HG02642 (cell line): Measurements from ENCODE around the gene ARID5A.

Experiments used
- ATAC-seq: cut with Tn5 transposase; IDR thresholded peaks from one replicate; pipeline ENCODE4 v1.9.1; 2021; ENCODE audit warnings: mild to moderate bottlenecking; ENCODE audit not compliant: unreplicated experiment, poor library complexity

Gene ARID5A

GRCh38 chr2:96537734-96538486 is 1.4 kb downstream of the ARID5A start:
- peak; percentile 6 for ATAC-seq

GRCh38 chr2:96538487-96539214 is 2.1 kb downstream of the ARID5A start:
- ATAC-seq: no peak

DNA sequence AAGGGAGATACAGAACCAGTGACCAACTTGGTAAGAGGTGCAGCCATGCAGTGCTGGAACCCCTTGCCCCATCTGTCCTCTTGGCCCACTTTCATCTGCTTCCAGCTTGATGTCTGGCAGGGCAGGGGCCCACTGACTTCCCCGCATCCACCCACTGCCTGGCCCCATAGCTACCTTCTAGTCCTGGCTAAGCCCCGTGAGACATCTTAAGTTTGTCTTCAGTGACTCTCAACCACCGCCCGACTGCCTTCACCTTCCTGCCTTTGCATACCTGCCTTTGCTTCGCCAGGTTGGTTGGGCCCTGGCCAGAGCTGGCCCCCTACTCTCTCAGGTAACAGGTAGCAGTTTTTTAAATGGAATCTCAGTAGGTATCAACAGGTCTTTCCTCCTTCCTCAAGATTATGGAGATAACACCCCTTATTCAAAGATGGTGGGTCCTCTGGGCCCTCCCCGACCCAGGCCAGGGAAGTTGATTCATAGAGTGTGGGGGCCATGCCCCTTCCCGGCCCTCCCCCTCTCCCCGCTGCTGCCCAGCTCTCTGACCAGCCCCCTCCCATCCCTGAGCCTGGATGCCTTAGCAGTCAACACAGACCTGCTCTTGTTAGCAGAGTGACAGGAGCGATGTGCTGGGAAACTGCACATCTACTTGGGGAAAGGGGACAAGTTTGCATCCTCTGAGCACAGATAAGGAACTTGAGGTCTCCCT is 2.8 kb downstream of the ARID5A start:
- ATAC-seq: no peak

- no peak for ATAC-seq
Measured at GRCh38 chr2:96540136-96540535, 3.6 kb downstream of the ARID5A start.

DNA sequence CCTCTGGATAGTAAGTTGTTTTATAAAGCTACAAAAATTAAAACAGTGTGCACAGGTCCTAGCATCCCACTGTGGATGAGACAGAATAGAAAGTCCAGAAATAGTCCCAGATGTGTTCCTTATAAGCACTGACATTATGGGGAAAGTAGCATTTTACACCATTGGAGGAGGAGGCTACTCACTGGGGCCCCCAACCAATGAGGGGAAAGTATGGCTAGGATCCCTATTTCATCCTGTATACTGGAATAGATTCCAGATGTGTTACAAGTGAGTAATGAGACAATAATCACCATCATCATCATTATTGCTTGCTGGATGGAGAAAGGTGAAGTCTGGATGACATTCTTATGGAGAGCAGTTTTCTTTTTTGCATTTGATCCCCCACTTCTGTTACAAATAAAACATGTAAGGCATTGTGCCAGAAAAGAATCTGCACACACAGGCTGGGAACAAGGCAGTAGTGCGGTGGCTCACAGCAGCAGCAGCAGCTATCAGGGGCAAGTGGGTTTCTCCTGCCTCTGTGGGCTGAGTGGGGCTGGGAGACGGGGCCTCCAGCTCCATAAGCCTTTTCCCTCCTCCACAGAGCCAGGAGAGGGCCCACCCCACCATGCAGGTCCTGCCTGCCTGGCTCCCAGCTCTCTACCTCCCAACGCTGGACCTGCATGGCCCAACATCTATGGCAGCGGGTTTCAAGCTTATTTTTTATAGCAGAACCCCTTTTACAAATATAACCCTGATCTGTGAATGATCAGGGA is 5.0 kb downstream of the ARID5A start:
- ATAC-seq: no peak

GRCh38 chr2:96542357-96542977 is 5.9 kb downstream of the ARID5A start:
- ATAC-seq: no peak

GRCh38 chr2:96546321-96546720 is 9.8 kb downstream of the ARID5A start:
- ATAC-seq: no peak

- ATAC-seq: no peak
Measured at GRCh38 chr2:96546797-96547196, 10.2 kb downstream of the ARID5A start.

GRCh38 chr2:96547203-96547641 is 10.7 kb downstream of the ARID5A start:
- no peak for ATAC-seq

- ATAC-seq: no peak
Measured at GRCh38 chr2:96547731-96548171, 11.2 kb downstream of the ARID5A start.

DNA sequence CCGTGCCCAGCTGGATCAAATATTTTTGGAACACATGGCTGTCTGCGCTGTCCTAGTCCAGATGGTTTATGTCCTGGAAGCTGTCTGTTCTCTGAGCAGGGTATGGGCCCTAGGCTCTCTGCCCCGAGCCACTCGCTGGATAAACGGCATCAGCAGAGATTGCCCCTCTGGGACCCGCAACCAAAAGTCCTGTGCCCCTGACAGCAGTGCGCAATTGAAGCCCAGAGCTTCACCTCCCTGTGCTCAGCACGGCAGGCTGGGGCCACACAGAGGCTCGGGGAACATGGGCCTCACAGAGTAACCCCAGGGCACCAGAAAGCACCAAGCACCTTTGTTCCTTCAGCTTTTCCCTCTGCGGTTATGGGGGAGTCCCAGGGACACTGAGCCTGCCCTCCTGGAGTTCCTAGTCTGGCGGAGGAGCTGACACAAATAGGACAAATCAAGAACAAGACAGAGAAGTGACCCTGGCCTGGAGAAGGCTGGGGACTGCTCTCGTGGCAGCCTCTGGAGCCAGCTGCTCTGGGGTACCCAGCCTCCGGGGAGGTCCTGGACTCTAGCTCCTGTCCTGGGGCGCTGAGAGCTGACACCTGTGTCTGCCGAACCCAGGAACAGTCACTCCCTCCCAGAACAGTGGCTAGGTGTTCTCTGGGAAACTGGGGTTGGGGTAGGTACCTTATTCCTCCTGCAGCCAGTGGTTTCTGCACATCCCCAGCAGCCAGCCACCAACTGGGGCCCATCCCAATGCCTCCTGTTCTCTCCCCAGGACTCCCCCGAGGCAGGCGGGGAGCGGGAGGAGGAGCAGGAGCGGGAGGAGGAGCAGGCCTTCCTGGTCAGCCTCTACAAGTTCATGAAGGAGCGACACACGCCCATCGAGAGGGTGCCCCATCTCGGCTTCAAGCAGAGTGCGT is 12.3 kb downstream of the ARID5A start:
- ATAC-seq: no peak

GRCh38 chr2:96549466-96549785 is 12.9 kb downstream of the ARID5A start:
- no peak for ATAC-seq

DNA sequence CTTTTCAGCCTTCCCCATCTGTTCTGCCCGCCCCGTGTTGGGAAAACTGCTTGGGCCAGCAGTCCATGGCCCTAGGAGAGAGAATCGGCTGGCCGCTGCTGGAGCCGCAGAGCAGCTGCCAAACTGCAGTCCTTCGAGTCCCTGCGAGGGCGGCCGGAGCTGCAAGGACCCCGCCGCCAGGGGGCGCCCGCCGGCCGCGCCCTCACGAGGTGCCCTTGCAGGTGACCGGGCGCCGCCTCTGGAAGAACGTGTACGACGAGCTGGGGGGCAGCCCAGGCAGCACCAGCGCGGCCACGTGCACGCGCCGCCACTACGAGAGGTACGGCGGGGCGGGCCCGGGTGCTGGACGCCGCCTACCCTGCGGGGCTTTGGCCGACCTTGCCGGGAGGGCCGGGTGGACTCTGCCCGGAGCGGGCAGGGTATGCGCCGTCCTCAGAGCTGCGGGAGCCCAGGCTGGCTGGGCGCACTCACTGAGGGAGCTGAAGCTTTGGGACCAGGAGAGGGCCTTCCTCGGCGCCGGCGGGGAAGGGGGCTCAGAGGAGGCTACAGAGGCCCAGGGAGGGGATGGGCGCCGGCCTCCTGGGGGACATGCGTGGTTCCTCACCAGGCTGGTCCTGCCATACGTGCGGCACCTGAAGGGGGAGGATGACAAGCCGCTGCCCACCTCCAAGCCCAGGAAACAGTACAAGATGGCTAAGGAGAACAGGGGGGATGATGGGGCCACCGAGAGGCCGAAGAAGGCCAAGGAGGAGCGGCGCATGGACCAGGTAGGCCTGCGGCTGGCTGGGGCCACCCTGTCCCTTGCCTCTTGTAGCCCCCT is 13.6 kb downstream of the ARID5A start:
- ATAC-seq: no peak

DNA sequence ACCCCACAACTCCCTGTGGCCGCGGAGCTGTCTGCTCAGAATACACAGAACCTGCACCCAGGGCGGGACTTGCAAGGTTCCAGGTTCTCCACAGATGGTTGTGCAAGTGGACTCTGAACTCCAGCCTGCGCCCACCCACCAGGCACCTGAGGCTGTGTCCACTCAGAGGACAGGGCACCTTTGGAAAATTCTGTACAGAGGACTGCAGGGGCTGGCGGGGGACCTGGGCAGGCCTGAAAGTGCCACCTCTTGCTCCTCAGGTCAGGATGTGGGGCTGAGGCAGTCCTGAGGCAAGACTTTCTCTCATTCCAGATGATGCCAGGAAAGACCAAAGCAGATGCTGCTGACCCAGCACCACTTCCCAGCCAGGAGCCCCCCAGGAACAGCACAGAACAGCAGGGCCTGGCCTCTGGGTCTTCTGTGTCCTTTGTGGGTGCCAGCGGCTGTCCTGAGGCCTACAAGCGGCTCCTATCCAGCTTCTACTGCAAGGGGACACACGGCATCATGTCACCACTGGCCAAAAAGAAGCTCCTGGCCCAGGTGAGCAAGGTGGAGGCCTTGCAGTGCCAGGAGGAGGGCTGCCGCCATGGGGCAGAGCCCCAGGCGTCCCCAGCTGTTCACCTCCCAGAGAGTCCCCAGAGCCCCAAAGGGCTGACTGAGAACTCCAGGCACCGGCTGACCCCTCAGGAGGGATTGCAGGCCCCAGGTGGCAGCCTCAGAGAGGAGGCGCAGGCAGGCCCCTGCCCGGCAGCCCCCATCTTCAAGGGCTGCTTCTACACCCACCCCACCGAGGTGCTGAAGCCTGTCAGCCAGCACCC is 14.4 kb downstream of the ARID5A start:
- ATAC-seq: no peak

- no peak for ATAC-seq
Measured at GRCh38 chr2:96551605-96552314, 15.2 kb downstream of the ARID5A start.

DNA sequence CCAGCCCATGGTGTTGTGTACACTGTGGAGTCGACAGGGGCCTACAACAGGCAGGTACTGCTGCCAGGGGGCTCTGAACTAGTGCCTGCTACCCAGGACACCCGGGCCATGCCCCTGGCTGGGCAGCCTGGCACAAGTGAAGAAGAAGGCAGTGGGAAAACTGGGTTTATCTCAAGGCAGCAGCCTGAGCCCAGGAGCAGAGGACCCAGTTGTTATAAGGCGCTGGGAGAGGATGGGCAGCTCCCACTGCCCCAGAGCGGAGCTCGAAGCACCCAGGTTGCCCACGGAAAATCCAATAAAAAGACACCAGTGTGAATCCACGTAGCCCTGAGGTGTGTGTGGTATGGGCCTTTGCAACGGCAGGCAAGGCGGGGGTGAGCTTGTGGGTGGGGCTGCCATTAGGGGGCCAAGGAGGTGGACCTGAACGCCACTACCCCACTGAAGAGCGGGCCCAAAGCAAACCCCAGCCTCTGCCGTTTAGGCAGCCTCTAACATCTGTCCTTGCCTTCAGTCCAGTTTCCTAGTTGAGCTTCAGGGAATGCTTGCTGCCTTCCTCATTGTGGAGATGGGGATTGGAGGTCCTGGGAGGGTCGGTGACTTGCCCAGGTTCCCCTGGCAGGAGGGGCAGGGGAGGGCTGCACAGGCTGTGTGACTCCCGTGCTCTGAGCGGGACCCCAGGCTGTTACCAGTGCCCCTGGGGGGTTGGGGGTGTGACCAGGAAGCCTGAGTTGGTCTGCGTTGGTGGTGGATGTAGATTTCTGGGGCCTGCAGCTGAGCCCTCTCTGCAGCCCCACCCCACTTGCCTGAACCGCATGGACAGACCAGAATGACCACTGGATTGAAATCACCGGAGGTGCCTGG is 16.0 kb downstream of the ARID5A start:
- no peak for ATAC-seq
